ENCODE results near the gene UPF2.

The UPF2 gene

DNA sequence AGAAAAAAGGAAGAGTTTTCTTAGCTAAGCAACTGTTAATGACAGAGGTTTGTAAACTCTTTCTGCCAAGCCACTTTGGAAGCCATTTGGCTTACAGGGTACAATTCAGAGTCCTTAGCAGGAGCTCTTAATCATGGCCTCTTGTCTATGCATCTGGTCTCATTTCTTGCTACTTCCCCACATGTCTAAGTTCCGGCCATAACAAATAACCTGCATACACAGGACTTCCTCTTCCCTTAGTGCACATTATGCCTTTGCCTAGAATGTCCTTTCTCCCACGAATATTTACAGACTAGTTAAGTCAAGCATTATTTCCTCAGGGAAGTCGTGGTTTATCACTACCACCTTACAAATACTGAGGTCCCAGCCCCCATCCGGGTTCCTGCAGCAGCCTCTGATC lies 8.6 kb upstream of the UPF2 start:
- ATAC-seq: no peak
- TF ChIP-seq RARB (CRISPR knock-in tag; IDR thresholded peaks at IDR 0.05) (no peak), ZFP3 (CRISPR knock-in tag; IDR thresholded peaks at IDR 0.05) (no peak), TCF4 (CRISPR knock-in tag; IDR thresholded peaks at IDR 0.05; ENCODE audit: borderline replicate concordance) (no peak)
- TF ChIP-seq, protein P1, sequence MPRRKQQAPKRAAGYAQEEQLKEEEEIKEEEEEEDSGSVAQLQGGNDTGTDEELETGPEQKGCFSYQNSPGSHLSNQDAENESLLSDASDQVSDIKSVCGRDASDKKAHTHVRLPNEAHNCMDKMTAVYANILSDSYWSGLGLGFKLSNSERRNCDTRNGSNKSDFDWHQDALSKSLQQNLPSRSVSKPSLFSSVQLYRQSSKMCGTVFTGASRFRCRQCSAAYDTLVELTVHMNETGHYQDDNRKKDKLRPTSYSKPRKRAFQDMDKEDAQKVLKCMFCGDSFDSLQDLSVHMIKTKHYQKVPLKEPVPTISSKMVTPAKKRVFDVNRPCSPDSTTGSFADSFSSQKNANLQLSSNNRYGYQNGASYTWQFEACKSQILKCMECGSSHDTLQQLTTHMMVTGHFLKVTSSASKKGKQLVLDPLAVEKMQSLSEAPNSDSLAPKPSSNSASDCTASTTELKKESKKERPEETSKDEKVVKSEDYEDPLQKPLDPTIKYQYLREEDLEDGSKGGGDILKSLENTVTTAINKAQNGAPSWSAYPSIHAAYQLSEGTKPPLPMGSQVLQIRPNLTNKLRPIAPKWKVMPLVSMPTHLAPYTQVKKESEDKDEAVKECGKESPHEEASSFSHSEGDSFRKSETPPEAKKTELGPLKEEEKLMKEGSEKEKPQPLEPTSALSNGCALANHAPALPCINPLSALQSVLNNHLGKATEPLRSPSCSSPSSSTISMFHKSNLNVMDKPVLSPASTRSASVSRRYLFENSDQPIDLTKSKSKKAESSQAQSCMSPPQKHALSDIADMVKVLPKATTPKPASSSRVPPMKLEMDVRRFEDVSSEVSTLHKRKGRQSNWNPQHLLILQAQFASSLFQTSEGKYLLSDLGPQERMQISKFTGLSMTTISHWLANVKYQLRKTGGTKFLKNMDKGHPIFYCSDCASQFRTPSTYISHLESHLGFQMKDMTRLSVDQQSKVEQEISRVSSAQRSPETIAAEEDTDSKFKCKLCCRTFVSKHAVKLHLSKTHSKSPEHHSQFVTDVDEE (CRISPR knock-in tag; IDR thresholded peaks at IDR 0.05): no peak
- TF ChIP-seq, protein P2, sequence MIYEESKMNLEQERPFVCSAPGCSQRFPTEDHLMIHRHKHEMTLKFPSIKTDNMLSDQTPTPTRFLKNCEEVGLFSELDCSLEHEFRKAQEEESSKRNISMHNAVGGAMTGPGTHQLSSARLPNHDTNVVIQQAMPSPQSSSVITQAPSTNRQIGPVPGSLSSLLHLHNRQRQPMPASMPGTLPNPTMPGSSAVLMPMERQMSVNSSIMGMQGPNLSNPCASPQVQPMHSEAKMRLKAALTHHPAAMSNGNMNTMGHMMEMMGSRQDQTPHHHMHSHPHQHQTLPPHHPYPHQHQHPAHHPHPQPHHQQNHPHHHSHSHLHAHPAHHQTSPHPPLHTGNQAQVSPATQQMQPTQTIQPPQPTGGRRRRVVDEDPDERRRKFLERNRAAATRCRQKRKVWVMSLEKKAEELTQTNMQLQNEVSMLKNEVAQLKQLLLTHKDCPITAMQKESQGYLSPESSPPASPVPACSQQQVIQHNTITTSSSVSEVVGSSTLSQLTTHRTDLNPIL (CRISPR knock-in tag; IDR thresholded peaks at IDR 0.05; ENCODE audit: low read depth): no peak

DNA sequence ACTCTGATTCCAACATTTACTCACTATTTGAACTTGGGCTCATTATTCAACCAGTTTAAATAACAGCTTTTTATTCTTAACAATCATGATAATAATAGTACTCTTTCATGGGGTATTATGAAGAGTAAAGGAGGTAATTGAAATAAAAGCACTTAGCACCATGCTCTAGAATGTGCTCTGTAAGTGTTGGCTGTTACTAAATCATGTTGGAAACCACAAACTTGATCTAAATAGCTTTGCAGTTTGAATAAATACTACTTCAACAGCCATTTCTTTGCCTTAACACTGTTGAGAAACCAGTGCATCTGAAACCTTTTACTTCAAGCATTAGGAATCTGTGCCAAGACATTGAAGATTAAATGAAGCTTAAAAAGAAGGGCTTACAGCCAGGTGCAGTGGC lies 7.9 kb upstream of the UPF2 start:
- ATAC-seq: no peak
- TF ChIP-seq ESRRG (CRISPR knock-in tag; IDR thresholded peaks at IDR 0.05): no peak
- TF ChIP-seq, protein P3, sequence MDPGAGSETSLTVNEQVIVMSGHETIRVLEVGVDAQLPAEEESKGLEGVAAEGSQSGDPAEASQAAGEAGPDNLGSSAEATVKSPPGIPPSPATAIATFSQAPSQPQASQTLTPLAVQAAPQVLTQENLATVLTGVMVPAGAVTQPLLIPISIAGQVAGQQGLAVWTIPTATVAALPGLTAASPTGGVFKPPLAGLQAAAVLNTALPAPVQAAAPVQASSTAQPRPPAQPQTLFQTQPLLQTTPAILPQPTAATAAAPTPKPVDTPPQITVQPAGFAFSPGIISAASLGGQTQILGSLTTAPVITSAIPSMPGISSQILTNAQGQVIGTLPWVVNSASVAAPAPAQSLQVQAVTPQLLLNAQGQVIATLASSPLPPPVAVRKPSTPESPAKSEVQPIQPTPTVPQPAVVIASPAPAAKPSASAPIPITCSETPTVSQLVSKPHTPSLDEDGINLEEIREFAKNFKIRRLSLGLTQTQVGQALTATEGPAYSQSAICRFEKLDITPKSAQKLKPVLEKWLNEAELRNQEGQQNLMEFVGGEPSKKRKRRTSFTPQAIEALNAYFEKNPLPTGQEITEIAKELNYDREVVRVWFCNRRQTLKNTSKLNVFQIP (CRISPR knock-in tag; IDR thresholded peaks at IDR 0.05; ENCODE audit: borderline replicate concordance, low read depth): no peak

DNA sequence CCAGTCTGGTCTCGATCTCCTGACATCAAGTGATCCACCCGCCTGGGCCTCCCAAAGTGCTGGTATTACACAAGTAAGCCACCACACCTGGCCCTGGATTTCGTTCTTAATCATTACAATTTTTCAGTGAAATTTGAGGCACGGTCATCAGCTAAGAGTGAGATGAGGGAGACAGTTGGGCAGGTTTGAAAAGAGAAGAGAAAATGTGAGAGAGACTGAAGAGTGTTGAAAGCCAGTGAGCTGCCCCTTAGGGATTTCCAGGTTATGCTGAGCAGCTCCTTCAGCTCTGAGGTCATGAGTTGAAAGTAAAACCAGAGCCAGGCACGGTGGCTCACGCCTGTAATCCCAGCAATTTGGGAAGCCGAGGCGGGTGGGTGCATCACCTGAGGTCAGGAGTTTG lies 5.9 kb upstream of the UPF2 start:
- TF ChIP-seq, protein P4, sequence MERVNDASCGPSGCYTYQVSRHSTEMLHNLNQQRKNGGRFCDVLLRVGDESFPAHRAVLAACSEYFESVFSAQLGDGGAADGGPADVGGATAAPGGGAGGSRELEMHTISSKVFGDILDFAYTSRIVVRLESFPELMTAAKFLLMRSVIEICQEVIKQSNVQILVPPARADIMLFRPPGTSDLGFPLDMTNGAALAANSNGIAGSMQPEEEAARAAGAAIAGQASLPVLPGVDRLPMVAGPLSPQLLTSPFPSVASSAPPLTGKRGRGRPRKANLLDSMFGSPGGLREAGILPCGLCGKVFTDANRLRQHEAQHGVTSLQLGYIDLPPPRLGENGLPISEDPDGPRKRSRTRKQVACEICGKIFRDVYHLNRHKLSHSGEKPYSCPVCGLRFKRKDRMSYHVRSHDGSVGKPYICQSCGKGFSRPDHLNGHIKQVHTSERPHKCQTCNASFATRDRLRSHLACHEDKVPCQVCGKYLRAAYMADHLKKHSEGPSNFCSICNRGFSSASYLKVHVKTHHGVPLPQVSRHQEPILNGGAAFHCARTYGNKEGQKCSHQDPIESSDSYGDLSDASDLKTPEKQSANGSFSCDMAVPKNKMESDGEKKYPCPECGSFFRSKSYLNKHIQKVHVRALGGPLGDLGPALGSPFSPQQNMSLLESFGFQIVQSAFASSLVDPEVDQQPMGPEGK (CRISPR knock-in tag; IDR thresholded peaks at IDR 0.05; ENCODE audit: borderline replicate concordance): no peak
- TF ChIP-seq BACH2 (CRISPR knock-in tag; IDR thresholded peaks at IDR 0.05; ENCODE audit: borderline replicate concordance): no peak
- TF ChIP-seq ESRRG (CRISPR knock-in tag; IDR thresholded peaks at IDR 0.05): no peak
- no peak for TF ChIP-seq ZNF8 (CRISPR knock-in tag; IDR thresholded peaks at IDR 0.05)
- TF ChIP-seq, protein P1 (CRISPR knock-in tag; IDR thresholded peaks at IDR 0.05): no peak
- no peak for TF ChIP-seq TOX (CRISPR knock-in tag; IDR thresholded peaks at IDR 0.05; ENCODE audit: borderline replicate concordance)
- TF ChIP-seq, protein P2 (CRISPR knock-in tag; IDR thresholded peaks at IDR 0.05; ENCODE audit: low read depth): no peak
- TF ChIP-seq RARB (CRISPR knock-in tag; IDR thresholded peaks at IDR 0.05): no peak
- no peak for TF ChIP-seq TCF4 (CRISPR knock-in tag; IDR thresholded peaks at IDR 0.05; ENCODE audit: borderline replicate concordance)
- TF ChIP-seq ZC3H10 (CRISPR knock-in tag; IDR thresholded peaks at IDR 0.05): no peak
- TF ChIP-seq ZNF70 (CRISPR knock-in tag; IDR thresholded peaks at IDR 0.05): no peak
- TF ChIP-seq PPARA (CRISPR knock-in tag; IDR thresholded peaks at IDR 0.05; ENCODE audit: borderline replicate concordance): no peak
- no peak for TF ChIP-seq SNAI2 (CRISPR knock-in tag; IDR thresholded peaks at IDR 0.05)
- ATAC-seq: no peak

DNA sequence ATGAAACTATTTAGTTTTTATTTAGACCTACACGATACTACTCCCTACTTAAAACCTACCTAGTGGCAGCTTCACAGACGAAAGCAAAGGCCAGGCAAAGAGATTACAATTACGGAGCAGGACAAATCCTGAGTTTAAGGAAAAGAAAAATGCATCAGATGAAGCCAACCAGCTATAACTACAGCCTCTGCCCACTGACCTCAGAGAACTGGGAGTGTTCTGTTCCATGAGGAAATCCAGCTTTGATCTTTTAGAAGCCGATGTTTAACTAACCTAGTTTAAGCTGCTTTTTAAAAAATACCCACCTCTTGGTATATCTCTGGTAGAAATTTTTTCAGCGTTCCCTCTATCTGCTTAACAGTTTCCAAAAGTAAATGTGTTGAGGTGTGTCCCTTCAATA lies 3.0 kb upstream of the UPF2 start:
- TF ChIP-seq, protein P5, sequence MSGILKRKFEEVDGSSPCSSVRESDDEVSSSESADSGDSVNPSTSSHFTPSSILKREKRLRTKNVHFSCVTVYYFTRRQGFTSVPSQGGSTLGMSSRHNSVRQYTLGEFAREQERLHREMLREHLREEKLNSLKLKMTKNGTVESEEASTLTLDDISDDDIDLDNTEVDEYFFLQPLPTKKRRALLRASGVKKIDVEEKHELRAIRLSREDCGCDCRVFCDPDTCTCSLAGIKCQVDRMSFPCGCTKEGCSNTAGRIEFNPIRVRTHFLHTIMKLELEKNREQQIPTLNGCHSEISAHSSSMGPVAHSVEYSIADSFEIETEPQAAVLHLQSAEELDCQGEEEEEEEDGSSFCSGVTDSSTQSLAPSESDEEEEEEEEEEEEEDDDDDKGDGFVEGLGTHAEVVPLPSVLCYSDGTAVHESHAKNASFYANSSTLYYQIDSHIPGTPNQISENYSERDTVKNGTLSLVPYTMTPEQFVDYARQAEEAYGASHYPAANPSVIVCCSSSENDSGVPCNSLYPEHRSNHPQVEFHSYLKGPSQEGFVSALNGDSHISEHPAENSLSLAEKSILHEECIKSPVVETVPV (CRISPR knock-in tag; IDR thresholded peaks at IDR 0.05): no peak
- TF ChIP-seq ISL1 (CRISPR knock-in tag; IDR thresholded peaks at IDR 0.05) (no peak), SNAI2 (CRISPR knock-in tag; IDR thresholded peaks at IDR 0.05) (no peak), ZNF8 (CRISPR knock-in tag; IDR thresholded peaks at IDR 0.05) (no peak), ESRRG (CRISPR knock-in tag; IDR thresholded peaks at IDR 0.05) (no peak), CSDC2 (CRISPR knock-in tag; IDR thresholded peaks at IDR 0.05) (no peak)
- TF ChIP-seq, protein P3 (CRISPR knock-in tag; IDR thresholded peaks at IDR 0.05; ENCODE audit: borderline replicate concordance, low read depth): no peak
- no peak for ATAC-seq
